Measurements from ENCODE around the gene SLC44A1. TPM values are rescaled to one million over a fixed set of nuclear protein-coding genes. Genes with fewer than 3 reads are reported as not detected.

Gene SLC44A1
- total and polyA plus RNA-seq, 2 of the 13 experiments (the other 11 are each of a cell fraction or from before 2014, with no cell fraction given), result 21.4 to 40.8 TPM

DNA sequence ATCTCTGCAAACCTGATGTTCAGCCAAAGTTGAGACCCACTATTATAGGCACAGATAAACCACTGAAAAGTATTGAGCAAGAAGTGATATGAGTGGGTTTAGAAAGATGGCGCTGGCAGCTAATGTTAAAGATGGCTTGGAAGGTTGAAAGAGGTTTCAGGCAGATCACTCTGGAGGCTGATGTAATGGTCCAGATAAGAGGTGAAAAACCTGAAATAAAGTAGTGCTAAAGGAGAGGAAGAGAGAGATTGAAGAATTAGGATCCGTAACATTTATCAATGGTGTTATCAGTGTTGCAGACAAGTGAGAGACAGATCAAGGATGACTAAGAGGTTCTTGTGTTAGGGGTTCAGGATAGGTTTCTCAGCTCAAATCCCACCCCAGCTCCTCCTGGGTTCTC is 58.3 kb downstream of the SLC44A1 start (continued):
- TF ChIP-seq CHD4 (IDR thresholded peaks at IDR 0.05; ENCODE audit: borderline replicate concordance, low read length) (no peak), U2AF2 (IDR thresholded peaks at IDR 0.05; ENCODE audit: low read depth, low read length) (no peak), TCF7L2 (IDR thresholded peaks at IDR 0.05; ENCODE audit: low read depth, low read length) (no peak)

DNA sequence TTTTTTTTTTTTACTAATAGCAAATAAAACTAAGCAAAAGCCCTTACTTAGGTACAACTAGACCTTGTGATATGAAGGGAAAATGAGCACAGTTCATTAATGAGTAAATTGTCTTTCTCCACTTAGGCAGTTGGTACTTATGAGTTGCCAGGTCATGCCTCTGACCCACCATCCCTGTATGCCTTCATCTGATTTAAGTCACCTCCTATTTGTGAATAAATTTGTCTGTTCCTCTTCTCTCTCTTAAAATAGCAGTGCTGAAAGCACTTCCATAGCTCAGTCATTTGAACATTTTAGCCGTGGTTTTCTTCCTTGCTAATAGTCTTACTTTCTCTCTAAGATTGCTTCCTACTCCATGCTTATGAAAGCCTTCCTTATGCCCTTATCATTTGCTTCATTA is 61.4 kb downstream of the SLC44A1 start:
- H3K9ac ChIP-seq (ENCODE audit: insufficient read depth, low read depth, low read length), result no peak overlapping the region
- intact Hi-C loops (cut with micrococcal nuclease; ENCODE audit: unreplicated experiment) (no loop called here), in situ Hi-C loops (cut with HindIII; ENCODE audit: extremely low pct_ligation_motif_present, low pct_unique_long_range_greater_than_20kb) (no loop called here)
- no peaks in the 10 kb centered on the region for H3K4me1 ChIP-seq (ENCODE audit: insufficient read depth, low read length)
- H3K27ac ChIP-seq (ENCODE audit: extremely low read length, insufficient read depth, low read length), result no peak overlapping the region
- H3K79me2 ChIP-seq (ENCODE audit: insufficient read depth, low read length), result no peaks in the 10 kb centered on the region
- 92% methylated on average over 1 of the region's 1 CpG for WGBS (ENCODE audit: low lambda C conversion rate)
- no TSS peak for BruUV-seq (replicated peaks)
- ChIA-PET POLR2A (interaction anchor here (0.5 kb wide), 1 partner anchor 293 kb away, joined by 3 read pairs; no protein-coding TSS in a partner anchor), CTCF (ENCODE audit: low intra/inter-chr PET ratio, low total read pairs) (no interaction called here)
- no peaks in the 10 kb centered on the region for H3K9me3 ChIP-seq (ENCODE audit: low read length)
- H4K20me1 ChIP-seq (ENCODE audit: insufficient read depth, low read length), result no peaks in the 10 kb centered on the region
- ATAC-seq (no peak), FAIRE-seq (no peak), DNase-seq (ENCODE audit: low spot score) (no peak)
- H3K27me3 ChIP-seq (ENCODE audit: control insufficient read depth in 1 of 2, insufficient read depth in 2 of 2, low read length in 2 of 2), result no peaks in the 10 kb centered on the region; a peak in 1 of 5 replicates
- H2AFZ ChIP-seq (ENCODE audit: low read length), result no peak overlapping the region
- H3K4me2 ChIP-seq (ENCODE audit: low read depth, low read length), result no peak overlapping the region
- TF ChIP-seq PCBP2 (optimal IDR thresholded peaks at IDR 0.05; ENCODE audit: low read depth, low read length, poor library complexity, severe bottlenecking) (no peak), HDAC2 (CRISPR knock-in tag; IDR thresholded peaks at IDR 0.05) (no peak)
- no peak overlapping the region for H3K4me3 ChIP-seq (replicated peaks in 1 of 3; ENCODE audit: insufficient read depth in 1 of 3, low read depth in 2 of 3, low read length in 3 of 3)
- peaks cover 3 to 12% of the 10 kb centered on the region in 2 experiments for H3K36me3 ChIP-seq (replicated peaks in 1 of 2; ENCODE audit: control insufficient read depth in 1 of 2, insufficient read depth in 2 of 2, low read length in 2 of 2)

DNA sequence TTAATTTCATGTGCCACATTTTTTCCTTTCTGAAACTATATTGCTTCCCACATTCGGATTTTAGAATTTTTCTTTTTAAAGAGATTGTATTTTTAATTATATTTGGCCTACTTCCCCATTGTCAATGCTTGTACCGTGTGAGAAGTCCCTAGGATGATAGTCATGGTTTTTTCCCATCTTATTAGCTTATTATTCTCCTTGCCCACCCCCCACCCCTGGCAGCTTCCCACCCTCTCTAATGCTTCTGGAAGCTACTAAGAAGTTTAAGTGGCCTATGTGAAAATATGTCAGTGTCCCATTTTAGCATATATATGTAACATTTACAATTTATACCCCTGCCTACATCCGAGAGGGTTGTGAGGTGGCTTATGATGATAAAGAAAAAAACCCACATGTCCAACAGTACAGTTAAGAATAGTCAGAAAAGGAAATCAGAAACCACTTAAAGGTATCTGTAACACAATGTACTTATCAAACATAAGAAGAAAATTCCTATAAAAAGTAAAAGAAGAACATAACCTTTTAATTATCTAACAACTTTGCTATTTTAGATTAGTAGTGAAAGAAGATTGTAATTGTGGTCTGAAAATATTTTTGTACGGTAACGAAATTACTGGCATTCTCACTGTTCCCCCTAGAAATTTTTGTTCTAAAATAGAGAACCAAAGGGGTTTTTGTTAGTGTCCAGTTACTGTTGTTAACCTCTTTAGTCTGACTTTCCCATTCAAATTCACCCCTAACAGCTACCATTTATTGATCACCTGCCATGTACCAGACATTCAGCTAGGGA is 62.1 kb downstream of the SLC44A1 start:
- no peak overlapping the region for H3K27ac ChIP-seq (ENCODE audit: extremely low read length, insufficient read depth, low read length)
- ChIA-PET CTCF (ENCODE audit: low intra/inter-chr PET ratio, low total read pairs) (no interaction called here), POLR2A (no interaction called here)
- no peak overlapping the region for H3K4me2 ChIP-seq (ENCODE audit: low read depth, low read length)
- no peaks in the 10 kb centered on the region for H3K79me2 ChIP-seq (ENCODE audit: insufficient read depth, low read length)
- no peak overlapping the region for H3K9ac ChIP-seq (ENCODE audit: insufficient read depth, low read depth, low read length)
- 96% methylated on average over 5 of the region's 5 CpGs for WGBS (ENCODE audit: low lambda C conversion rate)
- no peak for ATAC-seq
- no peak overlapping the region for H3K4me3 ChIP-seq (replicated peaks in 1 of 3; ENCODE audit: insufficient read depth in 1 of 3, low read depth in 2 of 3, low read length in 3 of 3)
- H3K27me3 ChIP-seq (ENCODE audit: control insufficient read depth in 1 of 2, insufficient read depth in 2 of 2, low read length in 2 of 2), result no peaks in the 10 kb centered on the region; a peak in 1 of 5 replicates
- in situ Hi-C loops (cut with HindIII; ENCODE audit: extremely low pct_ligation_motif_present, low pct_unique_long_range_greater_than_20kb) (no loop called here), intact Hi-C loops (cut with micrococcal nuclease; ENCODE audit: unreplicated experiment) (no loop called here)
- H2AFZ ChIP-seq (ENCODE audit: low read length), result no peak overlapping the region
- H3K36me3 ChIP-seq (replicated peaks in 1 of 2; ENCODE audit: control insufficient read depth in 1 of 2, insufficient read depth in 2 of 2, low read length in 2 of 2), result peaks cover 3 to 9% of the 10 kb centered on the region in 2 experiments; a peak in 3 of 5 replicates
- no peaks in the 10 kb centered on the region for H3K4me1 ChIP-seq (ENCODE audit: insufficient read depth, low read length)
- H3K9me3 ChIP-seq (ENCODE audit: low read length), result no peaks in the 10 kb centered on the region
- no peak for DNase-seq (ENCODE audit: low spot score)
- FAIRE-seq, result no peak
- no TSS peak for BruUV-seq (replicated peaks)
- H4K20me1 ChIP-seq (ENCODE audit: insufficient read depth, low read length), result no peaks in the 10 kb centered on the region
- TF ChIP-seq, protein P1, sequence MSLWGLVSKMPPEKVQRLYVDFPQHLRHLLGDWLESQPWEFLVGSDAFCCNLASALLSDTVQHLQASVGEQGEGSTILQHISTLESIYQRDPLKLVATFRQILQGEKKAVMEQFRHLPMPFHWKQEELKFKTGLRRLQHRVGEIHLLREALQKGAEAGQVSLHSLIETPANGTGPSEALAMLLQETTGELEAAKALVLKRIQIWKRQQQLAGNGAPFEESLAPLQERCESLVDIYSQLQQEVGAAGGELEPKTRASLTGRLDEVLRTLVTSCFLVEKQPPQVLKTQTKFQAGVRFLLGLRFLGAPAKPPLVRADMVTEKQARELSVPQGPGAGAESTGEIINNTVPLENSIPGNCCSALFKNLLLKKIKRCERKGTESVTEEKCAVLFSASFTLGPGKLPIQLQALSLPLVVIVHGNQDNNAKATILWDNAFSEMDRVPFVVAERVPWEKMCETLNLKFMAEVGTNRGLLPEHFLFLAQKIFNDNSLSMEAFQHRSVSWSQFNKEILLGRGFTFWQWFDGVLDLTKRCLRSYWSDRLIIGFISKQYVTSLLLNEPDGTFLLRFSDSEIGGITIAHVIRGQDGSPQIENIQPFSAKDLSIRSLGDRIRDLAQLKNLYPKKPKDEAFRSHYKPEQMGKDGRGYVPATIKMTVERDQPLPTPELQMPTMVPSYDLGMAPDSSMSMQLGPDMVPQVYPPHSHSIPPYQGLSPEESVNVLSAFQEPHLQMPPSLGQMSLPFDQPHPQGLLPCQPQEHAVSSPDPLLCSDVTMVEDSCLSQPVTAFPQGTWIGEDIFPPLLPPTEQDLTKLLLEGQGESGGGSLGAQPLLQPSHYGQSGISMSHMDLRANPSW (CRISPR knock-in tag; IDR thresholded peaks at IDR 0.05; ENCODE audit: borderline replicate concordance), result no peak
- no peak for TF ChIP-seq CC2D1A (CRISPR knock-in tag; IDR thresholded peaks at IDR 0.05)
- no peak for TF ChIP-seq ZFP90 (CRISPR knock-in tag; IDR thresholded peaks at IDR 0.05; ENCODE audit: borderline replicate concordance)
- no peak for TF ChIP-seq FOXM1 (CRISPR knock-in tag; IDR thresholded peaks at IDR 0.05)
- no peak for TF ChIP-seq NFKB2 (CRISPR knock-in tag; IDR thresholded peaks at IDR 0.05; ENCODE audit: borderline replicate concordance)
- TF ChIP-seq, protein P2, sequence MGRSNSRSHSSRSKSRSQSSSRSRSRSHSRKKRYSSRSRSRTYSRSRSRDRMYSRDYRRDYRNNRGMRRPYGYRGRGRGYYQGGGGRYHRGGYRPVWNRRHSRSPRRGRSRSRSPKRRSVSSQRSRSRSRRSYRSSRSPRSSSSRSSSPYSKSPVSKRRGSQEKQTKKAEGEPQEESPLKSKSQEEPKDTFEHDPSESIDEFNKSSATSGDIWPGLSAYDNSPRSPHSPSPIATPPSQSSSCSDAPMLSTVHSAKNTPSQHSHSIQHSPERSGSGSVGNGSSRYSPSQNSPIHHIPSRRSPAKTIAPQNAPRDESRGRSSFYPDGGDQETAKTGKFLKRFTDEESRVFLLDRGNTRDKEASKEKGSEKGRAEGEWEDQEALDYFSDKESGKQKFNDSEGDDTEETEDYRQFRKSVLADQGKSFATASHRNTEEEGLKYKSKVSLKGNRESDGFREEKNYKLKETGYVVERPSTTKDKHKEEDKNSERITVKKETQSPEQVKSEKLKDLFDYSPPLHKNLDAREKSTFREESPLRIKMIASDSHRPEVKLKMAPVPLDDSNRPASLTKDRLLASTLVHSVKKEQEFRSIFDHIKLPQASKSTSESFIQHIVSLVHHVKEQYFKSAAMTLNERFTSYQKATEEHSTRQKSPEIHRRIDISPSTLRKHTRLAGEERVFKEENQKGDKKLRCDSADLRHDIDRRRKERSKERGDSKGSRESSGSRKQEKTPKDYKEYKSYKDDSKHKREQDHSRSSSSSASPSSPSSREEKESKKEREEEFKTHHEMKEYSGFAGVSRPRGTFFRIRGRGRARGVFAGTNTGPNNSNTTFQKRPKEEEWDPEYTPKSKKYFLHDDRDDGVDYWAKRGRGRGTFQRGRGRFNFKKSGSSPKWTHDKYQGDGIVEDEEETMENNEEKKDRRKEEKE (IDR thresholded peaks at IDR 0.05), result no peak
